Thoracic aorta (tissue), 2 donors: ENCODE measurements around the gene NYAP2. TPM values are rescaled to one million over a fixed set of nuclear protein-coding genes. Genes with fewer than 3 reads are reported as not detected.

ENCODE experiments used
- ATAC-seq: fragments of 150-250 bp; one replicate; pipeline ENCODE4 v1.8.0; 2017; ENCODE audit warnings: low read depth; ENCODE audit not compliant: insufficient number of reproducible peaks, low FRiP score
- DNase-seq: peaks from one replicate; pipeline ENCODE4 v3.0.0-alpha.2; 2020; ENCODE audit warnings: low spot score
- H3K27ac ChIP-seq, 2 donors: fragments of 200-600 bp; sonication (generic); 1 replicate in 1 of 2; 2 replicates in 1 of 2; pipeline ENCODE4 v1.5.1; 2016; ENCODE audit warnings: mild to moderate bottlenecking in 2 of 2, moderate library complexity in 2 of 2
- H3K27me3 ChIP-seq: fragments of 200-600 bp; sonication (generic); replicated peaks from 2 replicates; pipeline ENCODE4 v1.6.0; 2016; ENCODE audit warnings: mild to moderate bottlenecking; ENCODE audit not compliant: insufficient read depth
- H3K36me3 ChIP-seq: fragments of 200-600 bp; sonication (generic); one replicate; pipeline ENCODE4 v1.5.1; 2016
- H3K4me1 ChIP-seq, 2 donors: fragments of 200-600 bp; sonication (generic); 1 replicate in 1 of 2; 2 replicates in 1 of 2; pipeline versions ENCODE4 v1.5.1 to v1.6.0; 2016; ENCODE audit warnings: low read depth in 2 of 2, mild to moderate bottlenecking in 1 of 2; ENCODE audit not compliant: control insufficient read depth in 1 of 2
- H3K4me3 ChIP-seq: fragments of 200-600 bp; sonication (generic); 2 replicates; pipeline ENCODE4 v1.5.1; 2016; ENCODE audit warnings: mild to moderate bottlenecking
- H3K9me3 ChIP-seq: fragments of 200-600 bp; sonication (generic); 2 replicates; pipeline ENCODE4 v1.5.1; 2016
- CTCF ChIP-seq: fragments of 200-600 bp; sonication (generic); IDR thresholded peaks from one replicate; pipeline ENCODE4 v1.5.1; 2019; ENCODE audit warnings: antibody characterized with exemption
- total RNA-seq, 2 donors: library from RNA; depleted of rRNA; stranded (reverse); fragments of >200 nt; gene quantifications; one replicate each; pipeline versions ENCODE4 v1.1.0 to v1.2.3, GENCODE V29; 2016

Gene NYAP2
- total RNA-seq, 2 donors from 2014 or later = 0.14 TPM; not detected in 1

- no peak overlapping the region for H3K4me3 ChIP-seq
- no peak for DNase-seq
- H3K36me3 ChIP-seq = no peaks in the 10 kb centered on the region
- H3K27me3 ChIP-seq = no peaks in the 10 kb centered on the region
- no peaks in the 10 kb centered on the region for H3K4me1 ChIP-seq
- H3K27ac ChIP-seq = no peak overlapping the region
- ATAC-seq = no peak
- TF ChIP-seq CTCF = no peak
- no peaks in the 10 kb centered on the region for H3K9me3 ChIP-seq
Measured at GRCh38 chr2:225510796-225511195, 111.3 kb downstream of the NYAP2 start.

GRCh38 chr2:225512469-225512868, 113.0 kb downstream of the NYAP2 start:
- Histone ChIP-seq H3K4me1 (no peaks in the 10 kb centered on the region), H3K4me3 (no peak overlapping the region), H3K27me3 (no peaks in the 10 kb centered on the region), H3K9me3 (no peaks in the 10 kb centered on the region), H3K27ac (no peak overlapping the region), H3K36me3 (no peaks in the 10 kb centered on the region)
- TF ChIP-seq CTCF = no peak
- no peak for ATAC-seq
- no peak for DNase-seq

- H3K27ac ChIP-seq = no peak overlapping the region
- no peak overlapping the region for H3K4me3 ChIP-seq
- no peaks in the 10 kb centered on the region for H3K4me1 ChIP-seq
- H3K9me3 ChIP-seq = no peaks in the 10 kb centered on the region
- ATAC-seq = no peak
- no peaks in the 10 kb centered on the region for H3K36me3 ChIP-seq
- TF ChIP-seq CTCF = no peak
- no peak for DNase-seq
- H3K27me3 ChIP-seq = no peaks in the 10 kb centered on the region
Measured at GRCh38 chr2:225512876-225513540, 113.5 kb downstream of the NYAP2 start.

- no peak for DNase-seq
- Histone ChIP-seq H3K4me3 (no peak overlapping the region), H3K9me3 (no peaks in the 10 kb centered on the region), H3K27me3 (no peaks in the 10 kb centered on the region), H3K27ac (no peak overlapping the region), H3K4me1 (no peaks in the 10 kb centered on the region), H3K36me3 (no peaks in the 10 kb centered on the region)
- ATAC-seq = no peak
- TF ChIP-seq CTCF = no peak
Measured at GRCh38 chr2:225515033-225515432, 115.5 kb downstream of the NYAP2 start.

- DNase-seq (no peak), ATAC-seq (no peak)
- H3K27me3 ChIP-seq = no peaks in the 10 kb centered on the region
- TF ChIP-seq CTCF = no peak
- H3K27ac ChIP-seq = no peak overlapping the region
- H3K4me3 ChIP-seq = no peak overlapping the region
- H3K36me3 ChIP-seq = no peaks in the 10 kb centered on the region
- H3K4me1 ChIP-seq = no peaks in the 10 kb centered on the region
- no peaks in the 10 kb centered on the region for H3K9me3 ChIP-seq
Measured at GRCh38 chr2:225526760-225527390, 127.4 kb downstream of the NYAP2 start.
